ENCODE results near the gene PRIMA1. TPM values are rescaled to one million over a fixed set of nuclear protein-coding genes. Genes with fewer than 3 reads are reported as not detected.

Gene PRIMA1
- total and polyA plus RNA-seq, 2 donors (not counting 1 experiment from before 2014, with no cell fraction given) = not detected

DNA sequence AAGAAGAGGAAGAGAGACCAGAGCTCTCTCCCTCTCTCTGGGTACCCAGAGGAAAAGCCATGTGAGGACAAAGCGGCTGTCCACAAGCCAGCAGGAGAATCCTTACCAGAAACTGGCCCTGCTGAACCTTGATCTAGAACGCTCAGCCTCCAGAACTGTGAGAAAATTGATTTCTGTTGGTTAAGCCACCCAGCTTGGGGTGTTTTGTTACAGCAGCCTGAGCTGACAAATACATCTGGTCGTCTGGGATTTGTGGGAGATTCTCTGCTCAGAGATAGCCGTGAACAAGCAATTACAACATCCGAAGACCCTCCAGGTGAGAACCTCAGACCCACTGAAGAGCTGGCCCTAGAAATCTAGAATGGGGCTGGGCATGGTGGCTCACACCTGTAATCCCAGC, 6.5 kb upstream of the PRIMA1 start:
- TF ChIP-seq, protein P1, sequence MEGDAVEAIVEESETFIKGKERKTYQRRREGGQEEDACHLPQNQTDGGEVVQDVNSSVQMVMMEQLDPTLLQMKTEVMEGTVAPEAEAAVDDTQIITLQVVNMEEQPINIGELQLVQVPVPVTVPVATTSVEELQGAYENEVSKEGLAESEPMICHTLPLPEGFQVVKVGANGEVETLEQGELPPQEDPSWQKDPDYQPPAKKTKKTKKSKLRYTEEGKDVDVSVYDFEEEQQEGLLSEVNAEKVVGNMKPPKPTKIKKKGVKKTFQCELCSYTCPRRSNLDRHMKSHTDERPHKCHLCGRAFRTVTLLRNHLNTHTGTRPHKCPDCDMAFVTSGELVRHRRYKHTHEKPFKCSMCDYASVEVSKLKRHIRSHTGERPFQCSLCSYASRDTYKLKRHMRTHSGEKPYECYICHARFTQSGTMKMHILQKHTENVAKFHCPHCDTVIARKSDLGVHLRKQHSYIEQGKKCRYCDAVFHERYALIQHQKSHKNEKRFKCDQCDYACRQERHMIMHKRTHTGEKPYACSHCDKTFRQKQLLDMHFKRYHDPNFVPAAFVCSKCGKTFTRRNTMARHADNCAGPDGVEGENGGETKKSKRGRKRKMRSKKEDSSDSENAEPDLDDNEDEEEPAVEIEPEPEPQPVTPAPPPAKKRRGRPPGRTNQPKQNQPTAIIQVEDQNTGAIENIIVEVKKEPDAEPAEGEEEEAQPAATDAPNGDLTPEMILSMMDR (IDR thresholded peaks at IDR 0.05) = no peak
- no peak for TF ChIP-seq EZH2 (IDR thresholded peaks at IDR 0.05; ENCODE audit: borderline replicate concordance, insufficient read depth, low read depth, low read length, poor library complexity, severe bottlenecking)
- no peak overlapping the region for H3K4me3 Mint-ChIP-seq
- H3K79me2 ChIP-seq (ENCODE audit: control insufficient read depth, insufficient read depth, low read length) = no peaks in the 10 kb centered on the region
- intact Hi-C loops (cut with micrococcal nuclease) = no loop called here
- no peak overlapping the region for H3K27ac ChIP-seq (ENCODE audit: low read length in 2 of 2)
- no peak overlapping the region for H3K9ac ChIP-seq (ENCODE audit: low read length)
- peaks cover 0 to 7% (median 0%) of the 10 kb centered on the region in 3 donors for H3K9me3 ChIP-seq (ENCODE audit: control extremely low read depth in 1 of 3, control insufficient read depth in 2 of 3, insufficient read depth in 1 of 3, low read length in 2 of 3)
- H3K4me1 ChIP-seq (ENCODE audit: control insufficient read depth in 2 of 2, insufficient read depth in 2 of 2, low read length in 2 of 2) = no peaks in the 10 kb centered on the region
- no peak for ATAC-seq (ENCODE audit: low read depth)
- H3K9me3 Mint-ChIP-seq (ENCODE audit: insufficient read depth) = no peaks in the 10 kb centered on the region
- H4K20me1 ChIP-seq (ENCODE audit: control insufficient read depth, insufficient read depth, low read length, poor library complexity, severe bottlenecking) = no peaks in the 10 kb centered on the region
- H3K4me3 ChIP-seq (ENCODE audit: control extremely low read depth in 1 of 5, extremely low read depth in 1 of 5, insufficient read depth in 1 of 5, low read depth in 2 of 5, low read length in 4 of 5) = no peak overlapping the region
- no peak overlapping the region for H3K27ac Mint-ChIP-seq
- H3K36me3 ChIP-seq (replicated peaks in 1 of 2; ENCODE audit: control extremely low read depth in 1 of 2, control insufficient read depth in 1 of 2, extremely low read depth in 1 of 2, insufficient read depth in 2 of 2, low read length in 1 of 2) = no peaks in the 10 kb centered on the region
- no peak overlapping the region for H3K4me2 ChIP-seq (replicated peaks; ENCODE audit: low read depth, low read length, poor library complexity, severe bottlenecking)
- H2AFZ ChIP-seq (ENCODE audit: insufficient read depth, low read depth, low read length, poor library complexity, severe bottlenecking) = no peak overlapping the region
- 90% methylated on average over 5 of the region's 5 CpGs for WGBS (ENCODE audit: insufficient coverage)
- peaks cover 0 to 12% (median 6%) of the 10 kb centered on the region in 4 experiments for H3K27me3 ChIP-seq (replicated peaks in 1 of 4; ENCODE audit: control extremely low read depth in 1 of 4, control insufficient read depth in 3 of 4, insufficient read depth in 4 of 4, low read length in 3 of 4)
- no peak for DNase-seq
- no peaks in the 10 kb centered on the region for H3K4me1 Mint-ChIP-seq
- H3K27me3 Mint-ChIP-seq = peaks cover 46% of the 10 kb centered on the region
- ChIA-PET CTCF (no interaction called here), POLR2A (no interaction called here)

DNA sequence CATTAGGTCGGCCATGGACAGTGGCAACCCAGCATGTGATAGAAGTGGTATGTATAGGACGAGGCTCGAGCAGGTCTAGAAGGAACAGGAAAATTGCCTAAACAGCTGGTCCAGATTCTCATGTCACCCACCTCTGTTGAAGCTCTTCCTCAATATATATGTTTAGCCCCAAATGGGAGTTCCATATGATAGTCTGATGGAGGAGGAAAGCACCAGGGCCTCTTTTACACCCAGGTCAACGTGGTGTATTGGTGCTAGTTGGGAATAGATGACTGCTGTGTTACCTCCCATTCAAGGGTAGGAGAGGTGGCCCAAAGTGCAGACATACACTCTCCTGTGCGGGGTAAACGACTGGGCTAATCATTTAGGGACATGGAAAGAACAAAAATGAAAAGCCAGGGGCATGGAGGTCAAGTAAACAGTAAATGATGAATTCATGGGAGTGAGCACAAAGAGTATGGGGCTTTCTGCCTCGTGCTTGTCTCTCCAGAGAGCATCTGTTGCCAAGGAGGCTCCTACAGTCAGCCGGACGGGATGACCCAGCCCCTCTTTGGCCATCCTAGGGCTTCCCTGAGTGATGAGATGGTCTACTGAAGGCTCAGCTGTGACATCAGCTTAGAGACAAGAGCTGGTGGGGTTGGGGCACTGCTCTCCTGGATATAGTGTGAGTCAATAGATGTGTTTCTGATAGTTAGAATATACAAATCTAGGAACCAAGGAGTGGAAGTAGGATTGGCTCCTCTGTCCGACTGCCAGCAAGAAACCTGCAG, 5.5 kb upstream of the PRIMA1 start:
- no peaks in the 10 kb centered on the region for H4K20me1 ChIP-seq (ENCODE audit: control insufficient read depth, insufficient read depth, low read length, poor library complexity, severe bottlenecking)
- H3K36me3 ChIP-seq (replicated peaks in 1 of 2; ENCODE audit: control extremely low read depth in 1 of 2, control insufficient read depth in 1 of 2, extremely low read depth in 1 of 2, insufficient read depth in 2 of 2, low read length in 1 of 2) = no peaks in the 10 kb centered on the region
- peaks cover 0 to 7% (median 0%) of the 10 kb centered on the region in 3 donors for H3K9me3 ChIP-seq (ENCODE audit: control extremely low read depth in 1 of 3, control insufficient read depth in 2 of 3, insufficient read depth in 1 of 3, low read length in 2 of 3)
- Mint-ChIP-seq H3K4me3 (no peak overlapping the region), H3K9me3 (ENCODE audit: insufficient read depth) (no peaks in the 10 kb centered on the region), H3K27me3 (peaks cover 46% of the 10 kb centered on the region), H3K27ac (no peak overlapping the region), H3K4me1 (no peaks in the 10 kb centered on the region)
- no peak overlapping the region for H2AFZ ChIP-seq (ENCODE audit: insufficient read depth, low read depth, low read length, poor library complexity, severe bottlenecking)
- ATAC-seq (ENCODE audit: low read depth) (no peak), DNase-seq (no peak)
- H3K27ac ChIP-seq (ENCODE audit: low read length in 2 of 2) = no peak overlapping the region
- no peaks in the 10 kb centered on the region for H3K79me2 ChIP-seq (ENCODE audit: control insufficient read depth, insufficient read depth, low read length)
- TF ChIP-seq, protein P1 (IDR thresholded peaks at IDR 0.05) = no peak
- no peak for TF ChIP-seq EZH2 (IDR thresholded peaks at IDR 0.05; ENCODE audit: borderline replicate concordance, insufficient read depth, low read depth, low read length, poor library complexity, severe bottlenecking)
- H3K4me2 ChIP-seq (replicated peaks; ENCODE audit: low read depth, low read length, poor library complexity, severe bottlenecking) = no peak overlapping the region
- H3K4me3 ChIP-seq (ENCODE audit: control extremely low read depth in 1 of 5, extremely low read depth in 1 of 5, insufficient read depth in 1 of 5, low read depth in 2 of 5, low read length in 4 of 5) = no peak overlapping the region
- ChIA-PET POLR2A (no interaction called here), CTCF (no interaction called here)
- H3K9ac ChIP-seq (ENCODE audit: low read length) = no peak overlapping the region
- intact Hi-C loops (cut with micrococcal nuclease) = no loop called here
- 82% methylated on average over 8 of the region's 10 CpGs for WGBS (ENCODE audit: insufficient coverage)
- H3K27me3 ChIP-seq (replicated peaks in 1 of 4; ENCODE audit: control extremely low read depth in 1 of 4, control insufficient read depth in 3 of 4, insufficient read depth in 4 of 4, low read length in 3 of 4) = peaks cover 0 to 21% (median 9%) of the 10 kb centered on the region in 4 experiments
- no peaks in the 10 kb centered on the region for H3K4me1 ChIP-seq (ENCODE audit: control insufficient read depth in 2 of 2, insufficient read depth in 2 of 2, low read length in 2 of 2)
